Heart left ventricle (tissue), 16 donors: ENCODE data around the gene ZDHHC16. TPM values are rescaled to one million over a fixed set of nuclear protein-coding genes. Genes with fewer than 3 reads are reported as not detected.

Experiments used
- ATAC-seq, 4 donors: fragments of 200-7000 bp; cut with Tn5 transposase; one replicate each; pipeline ENCODE4 v1.9.1; 2020 to 2022; ENCODE audit warnings: moderate library complexity in 4 of 4, mild to moderate bottlenecking in 3 of 4, moderate number of reproducible peaks in 1 of 4
- DNase-seq, 5 donors: peaks; one replicate each; pipeline ENCODE4 v3.0.0-alpha.2; 2020
- H3K27ac ChIP-seq, 12 donors: fragments of 200-600 bp; sonication (generic) in 4 of 12; one replicate each; pipeline versions ENCODE4 v1.5.0 to v1.8.0; 2016 to 2022; ENCODE audit warnings: mild to moderate bottlenecking in 2 of 12
- H3K27me3 ChIP-seq, 9 donors: fragments of 200-600 bp; sonication (generic) in 2 of 9; one replicate each; pipeline versions ENCODE4 v1.5.1 to v1.8.0; 2016 to 2022; ENCODE audit warnings: mild to moderate bottlenecking in 3 of 9
- H3K36me3 ChIP-seq, 9 donors: fragments of 200-600 bp; sonication (generic) in 2 of 9; one replicate each; pipeline versions ENCODE4 v1.5.0 to v1.8.0; 2018 to 2022; ENCODE audit warnings: mild to moderate bottlenecking in 2 of 9
- H3K4me1 ChIP-seq, 12 donors: fragments of 200-600 bp; sonication (generic) in 4 of 12; one replicate each; pipeline versions ENCODE4 v1.5.0 to v1.8.0; 2016 to 2022; ENCODE audit warnings: mild to moderate bottlenecking in 3 of 12
- H3K4me3 ChIP-seq, 12 donors: fragments of 200-600 bp; sonication (generic) in 4 of 12; one replicate each; pipeline versions ENCODE4 v1.5.0 to v1.8.0; 2017 to 2022; ENCODE audit warnings: mild to moderate bottlenecking in 9 of 12, moderate library complexity in 4 of 12
- H3K9me3 ChIP-seq, 12 donors: fragments of 200-600 bp; sonication (generic) in 4 of 12; one replicate each; pipeline versions ENCODE4 v1.5.0 to v1.8.0; 2016 to 2022; ENCODE audit warnings: mild to moderate bottlenecking in 1 of 12
- POLR2A ChIP-seq, 2 donors: fragments of 450-650 bp; IDR thresholded peaks; one replicate each; pipeline ENCODE4 v1.6.1; 2017; ENCODE audit warnings: antibody characterized with exemption in 2 of 2, mild to moderate bottlenecking in 2 of 2, moderate library complexity in 2 of 2
- WGBS, 4 donors: extraction: QIAGEN DNeasy Blood & Tissue Kit in 2 of 4; methylation state at CpG; one replicate each; pipeline versions ENCODE4 v1.1.5 to v1.1.7; 2013 to 2018; 5-methylcytosine and 5-hydroxymethylcytosine counted together
- intact Hi-C, 10 donors: fragments of 100-400 bp; cut with DNase I; formaldehyde crosslinking; loops; one replicate each; pipeline versions ENCODE4 v1.11.1 to v1.14.2; 2022
- polyA plus RNA-seq, 2 donors: library from polyadenylated mRNA; stranded (reverse); fragments of 200-250 nt; gene quantifications; one replicate each; pipeline ENCODE4 v1.2.3, GENCODE V29; 2013
- total RNA-seq, 9 donors: library from RNA; depleted of rRNA in 2 of 9; stranded (reverse); fragments of >200 nt in 2 of 9; fragmentation: NEBNext Ultra II Directional in 3 of 9; extraction: Animal tissue kit (Norgen Biotek cat#: 25700) in 3 of 9; gene quantifications; one replicate each; pipeline versions ENCODE4 v1.1.0 to v1.2.4, GENCODE V29; 2016 to 2023
- TF ChIP-seq, protein P1 (sequence below), 12 donors: fragments of 200-600 bp; sonication (generic) in 4 of 12; IDR thresholded peaks; one replicate each; pipeline versions ENCODE4 v1.5.0 to v1.8.0; 2018 to 2022; ENCODE audit warnings: antibody characterized with exemption in 12 of 12, mild to moderate bottlenecking in 5 of 12
- donor health status: ischemic (EF 13 %, LVEDD 7.1; RV severe dilation, severe dysfunction).
- donor health status: healthy with polysubstance abuse.
- donor health status: DM: no; HTN: yes; CAD: no.
- donor health status: DM: no; HTN: no; CAD: no.
- donor health status: ischemic (EF 25% LVEDD 6.9; RV normal size, moderate dysfunction).
- donor health status: ischemic (EF 25% LVEDD 5.7; RV mildly dilated, moderate dysfunction).
- donor health status: healthy.
- donor health status: DM: yes; HTN: yes; CAD: no.
- donor health status: ischemic (EF 35%, LVEDD 5.7; RV mildly dilated, moderate dysfunction).
- donor health status: nonischemic (EF 11% LVEDD 7.7; RV severe dilation, severe dysfunction).
- donor health status: DM: yes; HTN: yes; CAD: no.
- donor health status: PGD.
- donor health status: ischemic (EF 29% LVEDD 5.4; RV normal size, mild dysfunction).
- donor health status: nonischemic (EF 23%, LVEDD 6.1; RV moderate dilation, normal function).

ZDHHC16 gene
- total and polyA plus RNA-seq, 11 donors = 16.2 to 59.5 (median 25.2) TPM

DNA sequence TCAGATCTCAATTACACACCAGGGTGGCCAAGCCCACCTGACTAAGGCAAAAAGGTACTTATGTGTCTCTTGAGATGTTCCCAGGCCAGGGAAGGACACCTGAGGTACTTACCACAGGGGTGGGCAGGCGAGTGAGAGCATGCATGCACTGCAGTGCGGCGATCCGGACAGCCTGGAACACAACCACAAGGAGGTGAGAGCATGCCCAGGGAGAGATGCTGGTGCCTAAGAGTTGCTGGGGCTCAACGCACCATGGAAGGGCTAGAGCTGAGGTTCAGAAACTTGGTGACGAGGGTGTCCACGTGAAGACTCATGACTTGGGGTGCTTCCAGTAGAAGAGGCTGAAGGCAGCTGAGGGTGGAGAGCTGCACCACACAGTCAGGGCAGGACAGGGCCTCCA is 13.1 kb downstream of the ZDHHC16 start:
- Histone ChIP-seq H3K27me3 (no peaks in the 10 kb centered on the region), H3K4me1 (peaks cover 0 to 35% (median 7%) of the 10 kb centered on the region in 12 donors), H3K9me3 (no peaks in the 10 kb centered on the region), H3K27ac (no peak overlapping the region), H3K36me3 (peaks cover 0 to 100% (median 89%) of the 10 kb centered on the region in 9 donors), H3K4me3 (no peak overlapping the region)
- WGBS, 4 donors = 92 to 93% (median 92%) methylated on average over 7 of the region's 7 CpGs
- TF ChIP-seq, protein P1, sequence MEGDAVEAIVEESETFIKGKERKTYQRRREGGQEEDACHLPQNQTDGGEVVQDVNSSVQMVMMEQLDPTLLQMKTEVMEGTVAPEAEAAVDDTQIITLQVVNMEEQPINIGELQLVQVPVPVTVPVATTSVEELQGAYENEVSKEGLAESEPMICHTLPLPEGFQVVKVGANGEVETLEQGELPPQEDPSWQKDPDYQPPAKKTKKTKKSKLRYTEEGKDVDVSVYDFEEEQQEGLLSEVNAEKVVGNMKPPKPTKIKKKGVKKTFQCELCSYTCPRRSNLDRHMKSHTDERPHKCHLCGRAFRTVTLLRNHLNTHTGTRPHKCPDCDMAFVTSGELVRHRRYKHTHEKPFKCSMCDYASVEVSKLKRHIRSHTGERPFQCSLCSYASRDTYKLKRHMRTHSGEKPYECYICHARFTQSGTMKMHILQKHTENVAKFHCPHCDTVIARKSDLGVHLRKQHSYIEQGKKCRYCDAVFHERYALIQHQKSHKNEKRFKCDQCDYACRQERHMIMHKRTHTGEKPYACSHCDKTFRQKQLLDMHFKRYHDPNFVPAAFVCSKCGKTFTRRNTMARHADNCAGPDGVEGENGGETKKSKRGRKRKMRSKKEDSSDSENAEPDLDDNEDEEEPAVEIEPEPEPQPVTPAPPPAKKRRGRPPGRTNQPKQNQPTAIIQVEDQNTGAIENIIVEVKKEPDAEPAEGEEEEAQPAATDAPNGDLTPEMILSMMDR (IDR thresholded peaks at IDR 0.05) = no peak
- no peak for TF ChIP-seq POLR2A (IDR thresholded peaks at IDR 0.05)
- DNase-seq = no peak
- intact Hi-C loops = no loop called here
- no peak for ATAC-seq

GRCh38 chr10:97459933-97460332 is 14.0 kb downstream of the ZDHHC16 start:
- no peak overlapping the region for H3K27ac ChIP-seq
- TF ChIP-seq POLR2A (IDR thresholded peaks at IDR 0.05) = no peak
- TF ChIP-seq, protein P1 (IDR thresholded peaks at IDR 0.05) = no peak
- DNase-seq = peak in 1 of 5 donors; percentile 26
- H3K27me3 ChIP-seq = no peaks in the 10 kb centered on the region
- intact Hi-C loops = loop anchor here in 9 of 10 donors (5.0 kb wide), 3 partner anchors 62 to 152 kb away; no protein-coding TSS in a partner anchor
- H3K36me3 ChIP-seq = peaks cover 0 to 100% (median 98%) of the 10 kb centered on the region in 9 donors
- 66 to 79% (median 69%) methylated on average over 7 of the region's 7 CpGs for WGBS, 4 donors
- H3K4me3 ChIP-seq = no peak overlapping the region
- H3K4me1 ChIP-seq = peaks cover 0 to 30% (median 2%) of the 10 kb centered on the region in 12 donors
- ATAC-seq = no peak
- H3K9me3 ChIP-seq = no peaks in the 10 kb centered on the region

GRCh38 chr10:97462309-97462708 is 16.3 kb downstream of the ZDHHC16 start:
- Histone ChIP-seq H3K9me3 (no peaks in the 10 kb centered on the region), H3K27ac (peak overlapping the region in 1 of 12 donors; percentile 33), H3K4me1 (peaks cover 0 to 18% (median 0%) of the 10 kb centered on the region in 12 donors), H3K4me3 (no peak overlapping the region), H3K27me3 (no peaks in the 10 kb centered on the region), H3K36me3 (peaks cover 0 to 100% (median 99%) of the 10 kb centered on the region in 9 donors)
- ATAC-seq = no peak
- no peak for DNase-seq
- TF ChIP-seq POLR2A (IDR thresholded peaks at IDR 0.05) = no peak
- TF ChIP-seq, protein P1 (IDR thresholded peaks at IDR 0.05) = no peak
- WGBS, 4 donors = 88 to 96% (median 93%) methylated on average over 2 of the region's 2 CpGs
- intact Hi-C loops = loop anchor here (2.0 to 5.0 kb wide), 6 partner anchors 60 to 150 kb away; no protein-coding TSS in a partner anchor

GRCh38 chr10:97463363-97464132 is 17.6 kb downstream of the ZDHHC16 start:
- TF ChIP-seq POLR2A (IDR thresholded peaks at IDR 0.05) = no peak
- TF ChIP-seq, protein P1 (IDR thresholded peaks at IDR 0.05) = peak; percentile 70 to 92 (median 78)
- Histone ChIP-seq H3K27me3 (no peaks in the 10 kb centered on the region), H3K27ac (peak overlapping the region in 7 of 12 donors; percentile 18 to 40 (median 32)), H3K9me3 (no peaks in the 10 kb centered on the region), H3K36me3 (peaks cover 0 to 100% (median 99%) of the 10 kb centered on the region in 9 donors), H3K4me3 (no peak overlapping the region), H3K4me1 (peaks cover 0 to 18% (median 0%) of the 10 kb centered on the region in 12 donors)
- intact Hi-C loops = loop anchor here (1.0 to 5.0 kb wide), 7 partner anchors 59 to 149 kb away; no protein-coding TSS in a partner anchor
- DNase-seq = peak in 2 of 5 donors; percentile 28 to 35
- 69 to 77% (median 75%) methylated on average over 4 of the region's 4 CpGs for WGBS, 4 donors
- ATAC-seq = peak in 3 of 4 donors; percentile 54 to 68 (median 64)
